ENCODE measurements around the gene GATC. TPM values are rescaled to one million over a fixed set of nuclear protein-coding genes. Genes with fewer than 3 reads are reported as not detected.

The GATC gene
- total and polyA plus RNA-seq, 5 donors from 2014 or later, result 13.7 to 30.2 (median 19.6) TPM

DNA sequence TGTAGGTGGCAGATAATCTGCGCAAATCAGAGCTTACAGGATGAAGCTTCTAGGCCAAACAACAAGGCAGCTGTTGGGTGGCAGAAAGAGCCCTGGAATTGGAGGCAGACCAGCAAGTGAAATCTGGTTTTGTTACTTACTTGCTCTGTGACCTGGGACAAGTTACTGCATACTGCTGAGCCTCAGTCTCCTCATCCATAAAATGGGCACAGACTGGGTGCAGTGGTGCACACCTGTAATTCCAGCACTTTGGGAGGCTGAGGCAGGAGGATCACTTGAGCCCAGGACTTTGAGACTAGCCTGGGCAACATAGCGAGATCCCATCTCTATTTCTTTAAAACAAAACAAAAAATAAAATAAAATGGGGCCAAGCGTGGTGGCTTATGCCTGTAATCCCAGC lies 39.7 kb upstream of the GATC start:
- ATAC-seq (ENCODE audit: low read depth in 2 of 2), result no peak
- Mint-ChIP-seq H3K9me3 (peaks cover 0 to 2% (median 0%) of the 10 kb centered on the region in 7 donors), H3K36me3 (no peaks in the 10 kb centered on the region)

DNA sequence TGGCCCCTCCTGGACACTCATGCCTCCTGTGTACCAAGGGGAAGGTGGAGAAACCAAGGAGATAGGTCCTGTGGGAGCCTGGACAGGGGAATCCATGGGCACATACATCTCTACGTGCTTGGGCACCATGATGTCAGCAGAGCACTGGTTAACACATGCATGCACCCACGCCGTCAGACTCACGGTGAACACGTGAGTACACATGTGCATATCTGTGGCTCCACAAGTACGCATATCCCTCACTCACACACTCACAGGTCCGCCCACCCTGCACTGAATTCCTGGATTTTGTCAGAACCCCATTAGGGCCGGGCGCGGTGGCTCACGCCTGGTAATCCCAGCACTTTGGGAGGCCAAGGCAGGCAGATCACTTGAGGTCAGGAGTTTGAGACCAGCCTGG lies 37.5 kb upstream of the GATC start:
- Histone ChIP-seq H3K27ac (ENCODE audit: insufficient read depth, low read length, poor library complexity, severe bottlenecking) (no peak overlapping the region), H3K27me3 (ENCODE audit: control insufficient read depth, insufficient read depth, low read length) (no peaks in the 10 kb centered on the region), H3K4me1 (ENCODE audit: control insufficient read depth, insufficient read depth, low read length, poor library complexity, severe bottlenecking) (no peaks in the 10 kb centered on the region), H3K9me3 (ENCODE audit: control insufficient read depth in 2 of 2, low read length in 2 of 2) (peaks cover 0 to 2% of the 10 kb centered on the region in 2 experiments), H3K4me3 (ENCODE audit: low read depth, low read length) (no peak overlapping the region), H3K36me3 (ENCODE audit: control insufficient read depth, insufficient read depth, low read length) (no peaks in the 10 kb centered on the region)
- no peak overlapping the region for H3K4me3 Mint-ChIP-seq
- H3K27ac Mint-ChIP-seq, result no peak overlapping the region
- H3K4me1 Mint-ChIP-seq, result peaks cover 0 to 5% (median 2%) of the 10 kb centered on the region in 4 donors
- no peaks in the 10 kb centered on the region for H3K36me3 Mint-ChIP-seq
- H3K9me3 Mint-ChIP-seq, result peaks cover 0 to 2% (median 0%) of the 10 kb centered on the region in 7 donors
- H3K27me3 Mint-ChIP-seq, result peaks cover 22% of the 10 kb centered on the region
- no peak for DNase-seq
- ATAC-seq (ENCODE audit: low read depth in 2 of 2), result no peak

More for the DNA sequence above, 39.7 kb upstream of the GATC start:
- Histone ChIP-seq H3K36me3 (ENCODE audit: control insufficient read depth, insufficient read depth, low read length) (no peaks in the 10 kb centered on the region), H3K4me3 (ENCODE audit: low read depth, low read length) (no peak overlapping the region), H3K4me1 (ENCODE audit: control insufficient read depth, insufficient read depth, low read length, poor library complexity, severe bottlenecking) (no peaks in the 10 kb centered on the region), H3K27me3 (ENCODE audit: control insufficient read depth, insufficient read depth, low read length) (no peaks in the 10 kb centered on the region), H3K27ac (ENCODE audit: insufficient read depth, low read length, poor library complexity, severe bottlenecking) (no peak overlapping the region), H3K9me3 (ENCODE audit: control insufficient read depth in 2 of 2, low read length in 2 of 2) (peaks cover 0 to 2% of the 10 kb centered on the region in 2 experiments)
- H3K4me3 Mint-ChIP-seq, result no peak overlapping the region
- no peak overlapping the region for H3K27ac Mint-ChIP-seq
- DNase-seq, result no peak
- peaks cover 0 to 5% (median 2%) of the 10 kb centered on the region in 4 donors for H3K4me1 Mint-ChIP-seq
- H3K27me3 Mint-ChIP-seq, result peaks cover 13% of the 10 kb centered on the region

DNA sequence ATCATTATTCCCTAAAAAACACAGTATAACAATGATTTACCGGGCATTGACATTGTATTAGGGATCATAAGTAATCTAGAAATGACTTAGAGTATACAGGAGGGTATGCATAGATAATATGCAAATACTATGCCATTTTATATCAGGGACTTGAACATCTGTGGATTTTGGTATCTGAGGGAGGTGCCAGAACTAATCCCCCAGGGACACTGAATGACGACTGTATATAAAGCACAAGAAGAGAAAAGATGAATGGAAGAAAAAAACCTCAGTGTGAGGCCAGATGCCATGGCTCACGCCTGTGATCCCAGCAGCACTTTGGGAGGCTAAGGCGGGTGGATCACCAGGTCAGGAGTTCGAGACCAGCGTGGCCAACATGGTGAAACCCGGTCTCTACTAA lies 33.8 kb upstream of the GATC start:
- Histone ChIP-seq H3K4me3 (ENCODE audit: low read depth, low read length) (no peak overlapping the region), H3K36me3 (ENCODE audit: control insufficient read depth, insufficient read depth, low read length) (no peaks in the 10 kb centered on the region), H3K27me3 (ENCODE audit: control insufficient read depth, insufficient read depth, low read length) (no peaks in the 10 kb centered on the region), H3K27ac (ENCODE audit: insufficient read depth, low read length, poor library complexity, severe bottlenecking) (no peak overlapping the region), H3K4me1 (ENCODE audit: control insufficient read depth, insufficient read depth, low read length, poor library complexity, severe bottlenecking) (no peaks in the 10 kb centered on the region), H3K9me3 (ENCODE audit: control insufficient read depth in 2 of 2, low read length in 2 of 2) (no peaks in the 10 kb centered on the region)
- no peaks in the 10 kb centered on the region for H3K4me1 Mint-ChIP-seq
- H3K9me3 Mint-ChIP-seq, result no peaks in the 10 kb centered on the region
- peak overlapping the region in 1 of 3 donors; percentile 53 for H3K27ac Mint-ChIP-seq
- no peak for ATAC-seq (ENCODE audit: low read depth in 2 of 2)
- H3K36me3 Mint-ChIP-seq, result no peaks in the 10 kb centered on the region
- H3K4me3 Mint-ChIP-seq, result no peak overlapping the region
- no peak for DNase-seq
- peaks cover 13% of the 10 kb centered on the region for H3K27me3 Mint-ChIP-seq

- no peaks in the 10 kb centered on the region for H3K4me1 Mint-ChIP-seq
- Histone ChIP-seq H3K27me3 (ENCODE audit: control insufficient read depth, insufficient read depth, low read length) (no peaks in the 10 kb centered on the region), H3K9me3 (ENCODE audit: control insufficient read depth in 2 of 2, low read length in 2 of 2) (no peaks in the 10 kb centered on the region), H3K36me3 (ENCODE audit: control insufficient read depth, insufficient read depth, low read length) (no peaks in the 10 kb centered on the region), H3K4me3 (ENCODE audit: low read depth, low read length) (no peak overlapping the region), H3K27ac (ENCODE audit: insufficient read depth, low read length, poor library complexity, severe bottlenecking) (no peak overlapping the region), H3K4me1 (ENCODE audit: control insufficient read depth, insufficient read depth, low read length, poor library complexity, severe bottlenecking) (no peaks in the 10 kb centered on the region)
- no peaks in the 10 kb centered on the region for H3K9me3 Mint-ChIP-seq
- no peak overlapping the region for H3K4me3 Mint-ChIP-seq
- ATAC-seq (ENCODE audit: low read depth in 2 of 2), result no peak
- DNase-seq, result no peak
- H3K27me3 Mint-ChIP-seq, result peaks cover 18% of the 10 kb centered on the region
- H3K27ac Mint-ChIP-seq, result no peak overlapping the region
- H3K36me3 Mint-ChIP-seq, result no peaks in the 10 kb centered on the region
Observed at GRCh38 chr12:120413901-120414695, 32.1 kb upstream of the GATC start.

- Histone ChIP-seq H3K4me1 (ENCODE audit: control insufficient read depth, insufficient read depth, low read length, poor library complexity, severe bottlenecking) (no peaks in the 10 kb centered on the region), H3K36me3 (ENCODE audit: control insufficient read depth, insufficient read depth, low read length) (no peaks in the 10 kb centered on the region), H3K27ac (ENCODE audit: insufficient read depth, low read length, poor library complexity, severe bottlenecking) (no peak overlapping the region), H3K27me3 (ENCODE audit: control insufficient read depth, insufficient read depth, low read length) (no peaks in the 10 kb centered on the region), H3K9me3 (ENCODE audit: control insufficient read depth in 2 of 2, low read length in 2 of 2) (no peaks in the 10 kb centered on the region), H3K4me3 (ENCODE audit: low read depth, low read length) (no peak overlapping the region)
- ATAC-seq (ENCODE audit: low read depth in 2 of 2), result no peak
- H3K4me1 Mint-ChIP-seq, result no peaks in the 10 kb centered on the region
- no peak overlapping the region for H3K4me3 Mint-ChIP-seq
- H3K27ac Mint-ChIP-seq, result no peak overlapping the region
- H3K27me3 Mint-ChIP-seq, result peaks cover 18% of the 10 kb centered on the region
- H3K9me3 Mint-ChIP-seq, result no peaks in the 10 kb centered on the region
- H3K36me3 Mint-ChIP-seq, result no peaks in the 10 kb centered on the region
- no peak for DNase-seq
Observed at GRCh38 chr12:120416490-120417216, 29.6 kb upstream of the GATC start.

DNA sequence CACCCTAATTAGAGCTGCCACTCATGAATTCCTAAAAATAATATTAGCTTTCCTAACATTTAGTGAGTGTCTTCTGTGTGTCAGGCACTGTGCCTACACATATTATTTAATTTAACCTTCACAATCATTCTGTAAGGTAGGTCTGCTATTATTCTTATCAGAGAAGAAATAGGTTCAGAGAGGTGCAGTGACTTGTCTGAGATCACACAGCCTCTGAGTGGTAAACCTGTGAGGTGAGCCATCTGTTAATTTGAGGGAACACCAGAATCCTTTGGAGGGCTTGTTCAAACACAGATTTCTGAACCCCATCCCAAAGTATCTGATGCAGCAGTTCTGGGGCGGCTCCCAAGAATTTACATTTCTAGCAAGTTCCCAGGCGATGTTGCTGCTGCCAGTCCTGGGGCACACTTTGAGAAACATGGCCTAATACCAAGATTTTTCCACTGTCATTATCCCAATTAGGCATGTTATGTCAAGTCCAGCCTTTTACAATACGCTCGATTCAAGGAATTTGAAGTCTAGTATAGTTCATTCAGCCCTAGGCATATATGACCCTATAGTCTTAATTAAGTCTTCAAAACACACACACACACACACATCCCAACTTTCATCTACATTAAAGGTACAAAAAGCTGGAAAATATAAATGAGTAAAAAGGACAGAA lies 28.2 kb upstream of the GATC start:
- ATAC-seq (ENCODE audit: low read depth in 2 of 2) (no peak), DNase-seq (no peak)
- no peaks in the 10 kb centered on the region for H3K9me3 ChIP-seq (ENCODE audit: control insufficient read depth in 2 of 2, low read length in 2 of 2)
- Mint-ChIP-seq H3K4me3 (no peak overlapping the region), H3K4me1 (no peaks in the 10 kb centered on the region), H3K27me3 (peaks cover 15% of the 10 kb centered on the region), H3K27ac (no peak overlapping the region), H3K36me3 (no peaks in the 10 kb centered on the region), H3K9me3 (no peaks in the 10 kb centered on the region)
- no peak overlapping the region for H3K4me3 ChIP-seq (ENCODE audit: low read depth, low read length)
- H3K27ac ChIP-seq (ENCODE audit: insufficient read depth, low read length, poor library complexity, severe bottlenecking), result no peak overlapping the region
- no peaks in the 10 kb centered on the region for H3K36me3 ChIP-seq (ENCODE audit: control insufficient read depth, insufficient read depth, low read length)
- no peaks in the 10 kb centered on the region for H3K4me1 ChIP-seq (ENCODE audit: control insufficient read depth, insufficient read depth, low read length, poor library complexity, severe bottlenecking)
- no peaks in the 10 kb centered on the region for H3K27me3 ChIP-seq (ENCODE audit: control insufficient read depth, insufficient read depth, low read length)

DNA sequence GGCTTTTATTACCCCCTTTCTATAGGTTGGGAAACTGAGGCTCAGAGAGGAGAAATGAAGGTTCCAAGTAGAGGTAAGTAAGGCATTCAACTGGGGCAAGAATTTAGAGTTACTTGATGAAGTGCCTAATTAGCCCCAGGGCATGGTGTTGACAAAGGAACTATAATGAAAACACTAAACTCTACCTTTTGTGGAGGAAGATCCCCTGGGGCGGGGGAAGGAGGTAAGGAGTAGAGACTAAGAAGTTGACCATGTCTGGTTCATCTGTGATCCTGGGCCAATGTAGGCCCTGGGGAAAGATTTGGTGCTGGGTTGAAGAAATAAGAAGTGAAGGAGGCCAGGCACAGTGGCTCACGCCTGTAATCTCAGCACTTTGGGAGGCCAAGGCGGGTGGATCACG lies 24.5 kb upstream of the GATC start:
- Mint-ChIP-seq H3K9me3 (no peaks in the 10 kb centered on the region), H3K4me3 (no peak overlapping the region), H3K27ac (no peak overlapping the region), H3K27me3 (peaks cover 10% of the 10 kb centered on the region), H3K4me1 (peaks cover 0 to 2% (median 0%) of the 10 kb centered on the region in 4 donors), H3K36me3 (no peaks in the 10 kb centered on the region)
- no peaks in the 10 kb centered on the region for H3K27me3 ChIP-seq (ENCODE audit: control insufficient read depth, insufficient read depth, low read length)
- no peak for DNase-seq
- H3K27ac ChIP-seq (ENCODE audit: insufficient read depth, low read length, poor library complexity, severe bottlenecking), result no peak overlapping the region
- H3K36me3 ChIP-seq (ENCODE audit: control insufficient read depth, insufficient read depth, low read length), result no peaks in the 10 kb centered on the region
- no peaks in the 10 kb centered on the region for H3K9me3 ChIP-seq (ENCODE audit: control insufficient read depth in 2 of 2, low read length in 2 of 2)
- no peaks in the 10 kb centered on the region for H3K4me1 ChIP-seq (ENCODE audit: control insufficient read depth, insufficient read depth, low read length, poor library complexity, severe bottlenecking)
- no peak for ATAC-seq (ENCODE audit: low read depth in 2 of 2)
- no peak overlapping the region for H3K4me3 ChIP-seq (ENCODE audit: low read depth, low read length)
